Type B pancreatic cell (in vitro differentiated cells): ENCODE data around the gene KLHL26. TPM values are rescaled to one million over a fixed set of nuclear protein-coding genes. Genes with fewer than 3 reads are reported as not detected.

Source experiments
- DNase-seq: peaks from one replicate; pipeline ENCODE4 v3.0.0; 2021; ENCODE audit warnings: mixed read lengths; ENCODE audit not compliant: unreplicated experiment; ENCODE audit errors: extremely low spot score
- H3K27ac Mint-ChIP-seq: 2 replicates; pipeline ENCODE4 v1.8.0; 2021; ENCODE audit warnings: mild to moderate bottlenecking, mixed read lengths
- H3K27me3 Mint-ChIP-seq: 2 replicates; pipeline ENCODE4 v1.8.0; 2021; ENCODE audit warnings: mixed read lengths
- H3K36me3 Mint-ChIP-seq: 2 replicates; pipeline ENCODE4 v1.8.0; 2021; ENCODE audit warnings: mixed read lengths
- H3K4me1 Mint-ChIP-seq: one replicate; pipeline ENCODE4 v1.8.0; 2021; ENCODE audit warnings: mixed read lengths; ENCODE audit not compliant: unreplicated experiment
- H3K4me3 Mint-ChIP-seq: 2 replicates; pipeline ENCODE4 v1.8.0; 2021; ENCODE audit warnings: mild to moderate bottlenecking, mixed read lengths
- H3K9me3 Mint-ChIP-seq: 2 replicates; pipeline ENCODE4 v1.8.0; 2021; ENCODE audit warnings: mixed read lengths
- total RNA-seq: library from RNA; stranded (reverse); gene quantifications from 2 replicates; pipeline ENCODE4 v1.2.1, GENCODE V29; 2021; ENCODE audit warnings: low replicate concordance
- TF ChIP-seq, protein P1 (sequence below): fragments of 200-600 bp; sonication (generic); conservative IDR thresholded peaks from 2 replicates; pipeline ENCODE4 v1.5.0; 2021; ENCODE audit warnings: antibody characterized with exemption, mild to moderate bottlenecking

Gene KLHL26
- total RNA-seq, 1 donor from 2014 or later = 11.1 TPM

DNA sequence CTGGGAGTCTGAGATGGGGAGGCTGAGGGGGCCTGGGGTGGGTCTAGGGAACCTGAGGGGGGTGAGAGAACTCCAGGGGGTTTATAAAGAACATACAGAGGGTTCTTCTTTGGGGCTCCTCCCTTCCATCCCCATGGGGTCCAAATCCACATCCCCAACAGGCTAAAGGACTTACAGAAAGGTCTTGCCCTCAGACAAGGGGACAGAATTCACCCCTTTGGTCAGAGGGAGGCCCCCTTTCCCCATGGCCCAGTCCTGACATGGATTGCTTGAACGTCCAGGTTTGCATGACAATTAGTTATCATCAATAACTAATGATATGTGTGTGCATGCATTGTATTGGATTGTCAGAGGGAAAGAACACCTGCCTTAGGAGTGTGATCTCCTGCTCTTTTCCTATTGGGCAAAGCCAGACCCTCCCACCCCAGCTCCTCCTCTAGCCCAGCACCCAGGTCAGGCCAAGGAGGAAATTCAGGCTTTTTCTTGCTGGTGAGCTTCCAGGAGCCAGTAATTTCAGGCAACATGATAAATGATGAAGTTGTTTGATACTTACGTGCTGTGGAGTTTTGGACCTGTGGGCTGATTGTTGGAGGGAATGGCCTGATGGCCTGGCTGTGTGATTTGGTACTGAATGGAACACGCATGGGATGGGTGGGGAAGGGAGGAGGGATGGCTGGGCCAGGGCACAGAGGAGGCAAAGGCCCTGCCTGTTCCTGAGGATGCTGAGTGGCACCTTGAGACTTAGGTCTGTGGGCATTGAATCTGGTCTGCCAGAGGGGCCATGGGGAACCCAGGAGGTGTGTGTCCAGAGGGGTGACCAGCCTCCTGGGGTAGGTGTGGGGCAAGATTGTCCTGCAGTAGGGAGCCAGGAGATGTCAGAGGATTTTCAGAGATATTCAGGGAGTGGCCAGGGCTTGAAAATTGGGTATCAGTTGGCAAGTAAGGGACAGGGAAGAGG, 1.1 kb downstream of the KLHL26 start:
- Mint-ChIP-seq H3K27me3 (no peaks in the 10 kb centered on the region), H3K27ac (peak overlapping the region; percentile 89), H3K4me3 (peak overlapping the region; percentile 89), H3K9me3 (no peaks in the 10 kb centered on the region), H3K4me1 (peaks cover 22% of the 10 kb centered on the region), H3K36me3 (peaks cover 4% of the 10 kb centered on the region)
- no peak for DNase-seq
- TF ChIP-seq, protein P1, sequence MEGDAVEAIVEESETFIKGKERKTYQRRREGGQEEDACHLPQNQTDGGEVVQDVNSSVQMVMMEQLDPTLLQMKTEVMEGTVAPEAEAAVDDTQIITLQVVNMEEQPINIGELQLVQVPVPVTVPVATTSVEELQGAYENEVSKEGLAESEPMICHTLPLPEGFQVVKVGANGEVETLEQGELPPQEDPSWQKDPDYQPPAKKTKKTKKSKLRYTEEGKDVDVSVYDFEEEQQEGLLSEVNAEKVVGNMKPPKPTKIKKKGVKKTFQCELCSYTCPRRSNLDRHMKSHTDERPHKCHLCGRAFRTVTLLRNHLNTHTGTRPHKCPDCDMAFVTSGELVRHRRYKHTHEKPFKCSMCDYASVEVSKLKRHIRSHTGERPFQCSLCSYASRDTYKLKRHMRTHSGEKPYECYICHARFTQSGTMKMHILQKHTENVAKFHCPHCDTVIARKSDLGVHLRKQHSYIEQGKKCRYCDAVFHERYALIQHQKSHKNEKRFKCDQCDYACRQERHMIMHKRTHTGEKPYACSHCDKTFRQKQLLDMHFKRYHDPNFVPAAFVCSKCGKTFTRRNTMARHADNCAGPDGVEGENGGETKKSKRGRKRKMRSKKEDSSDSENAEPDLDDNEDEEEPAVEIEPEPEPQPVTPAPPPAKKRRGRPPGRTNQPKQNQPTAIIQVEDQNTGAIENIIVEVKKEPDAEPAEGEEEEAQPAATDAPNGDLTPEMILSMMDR = no peak

DNA sequence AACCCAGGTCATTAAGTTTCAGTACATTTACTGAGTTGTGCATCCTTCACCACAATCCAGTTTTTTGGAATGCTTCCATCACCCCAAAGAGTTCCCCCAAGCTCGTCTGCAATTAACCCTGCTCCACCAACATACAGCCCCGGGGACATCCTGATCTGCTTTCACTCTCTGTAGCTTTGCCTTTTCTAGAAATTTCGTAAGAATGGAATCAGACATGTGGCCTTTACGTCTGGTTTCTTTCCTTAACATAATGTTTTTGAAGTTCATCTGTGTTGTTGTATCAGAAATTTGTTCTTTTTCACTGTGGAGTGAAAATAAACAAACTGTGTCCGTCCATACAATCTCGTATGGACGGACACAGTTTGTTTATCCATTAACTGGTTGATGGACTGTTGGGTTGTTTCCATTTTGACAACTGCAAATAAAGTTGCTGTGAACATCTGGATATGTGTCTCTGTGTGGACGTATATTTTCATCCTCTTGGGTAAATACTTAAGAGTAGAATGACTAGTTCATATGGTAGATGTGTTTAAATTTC, 2.9 kb downstream of the KLHL26 start:
- peaks cover 20% of the 10 kb centered on the region for H3K4me1 Mint-ChIP-seq
- TF ChIP-seq, protein P1 = no peak
- no peaks in the 10 kb centered on the region for H3K27me3 Mint-ChIP-seq
- peak overlapping the region; percentile 46 for H3K4me3 Mint-ChIP-seq
- H3K36me3 Mint-ChIP-seq = peaks cover 12% of the 10 kb centered on the region
- no peak for DNase-seq
- no peaks in the 10 kb centered on the region for H3K9me3 Mint-ChIP-seq
- H3K27ac Mint-ChIP-seq = peak overlapping the region; percentile 21

DNA sequence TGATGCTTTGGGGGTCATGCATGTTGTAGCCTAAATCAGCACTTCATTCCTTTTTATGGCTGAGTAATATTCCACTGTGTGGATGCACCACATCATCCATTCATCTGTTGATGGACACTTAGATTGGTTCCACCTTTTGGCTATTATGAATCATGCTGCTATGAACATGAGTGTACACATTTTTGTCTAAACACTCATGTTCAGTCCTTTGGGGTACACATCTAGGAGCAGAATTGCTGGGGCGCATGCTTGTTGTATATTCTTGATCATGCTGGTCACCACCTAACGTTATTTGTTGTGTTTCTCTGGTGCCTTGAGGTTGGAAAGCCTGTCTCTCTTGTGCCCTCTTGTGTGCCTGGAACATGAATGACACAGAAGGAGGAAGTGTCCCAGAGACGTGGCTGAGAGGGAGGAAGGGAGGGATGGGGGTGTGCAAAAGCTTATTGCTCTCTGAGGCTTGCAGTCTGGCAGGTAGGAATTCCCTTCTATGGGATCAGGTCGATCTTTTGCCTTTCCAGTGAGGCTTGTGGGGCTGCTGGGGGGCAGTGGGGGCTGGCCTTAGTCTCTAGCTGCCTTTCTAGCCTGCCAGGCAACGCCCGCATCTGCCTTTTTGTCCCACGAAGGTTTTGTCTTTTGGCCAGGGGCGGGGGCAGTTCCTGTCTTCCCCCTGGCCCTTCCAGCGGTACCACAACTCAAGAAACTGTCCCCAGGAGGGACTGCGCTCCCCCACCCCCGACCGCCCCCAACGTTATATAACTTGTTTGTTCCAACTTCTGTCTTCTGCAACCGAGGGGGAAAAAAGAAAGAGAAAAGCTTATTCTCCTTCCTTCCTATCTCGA, 7.6 kb downstream of the KLHL26 start:
- H3K4me3 Mint-ChIP-seq = no peak overlapping the region

DNA sequence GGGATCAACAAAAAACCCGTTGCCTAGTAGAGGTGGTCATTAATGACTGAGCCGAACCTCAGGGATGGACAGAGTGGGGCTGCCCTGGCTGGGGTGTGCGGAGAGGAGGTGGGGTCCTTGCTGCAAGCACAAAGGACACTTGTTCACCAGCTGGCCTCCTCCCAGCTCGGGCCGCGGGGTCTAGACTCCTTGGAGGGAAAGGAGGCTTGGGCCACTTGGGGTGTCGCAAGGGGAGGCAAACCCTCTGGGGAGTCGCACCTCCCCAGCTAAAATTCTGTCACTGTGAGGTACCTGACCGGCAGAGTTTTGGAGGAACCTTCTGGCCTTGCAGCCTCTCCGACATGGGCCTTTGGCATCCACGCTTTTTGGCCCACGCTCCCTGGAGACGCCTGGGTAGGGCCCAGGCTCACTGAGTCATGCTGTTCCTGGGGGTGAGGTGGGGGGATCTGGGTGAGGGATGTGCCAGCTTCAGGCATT, 8.2 kb downstream of the KLHL26 start:
- H3K36me3 Mint-ChIP-seq = peaks cover 8% of the 10 kb centered on the region
- no peaks in the 10 kb centered on the region for H3K27me3 Mint-ChIP-seq
- no peak for DNase-seq
- no peaks in the 10 kb centered on the region for H3K9me3 Mint-ChIP-seq
- H3K4me1 Mint-ChIP-seq = peaks cover 28% of the 10 kb centered on the region
- TF ChIP-seq, protein P1 = no peak
- no peak overlapping the region for H3K4me3 Mint-ChIP-seq
- no peak overlapping the region for H3K27ac Mint-ChIP-seq

More for the DNA sequence above, 7.6 kb downstream of the KLHL26 start:
- TF ChIP-seq, protein P1 = no peak
- Mint-ChIP-seq H3K27ac (no peak overlapping the region), H3K4me1 (peaks cover 26% of the 10 kb centered on the region), H3K27me3 (no peaks in the 10 kb centered on the region), H3K9me3 (no peaks in the 10 kb centered on the region), H3K36me3 (peaks cover 8% of the 10 kb centered on the region)
- no peak for DNase-seq

DNA sequence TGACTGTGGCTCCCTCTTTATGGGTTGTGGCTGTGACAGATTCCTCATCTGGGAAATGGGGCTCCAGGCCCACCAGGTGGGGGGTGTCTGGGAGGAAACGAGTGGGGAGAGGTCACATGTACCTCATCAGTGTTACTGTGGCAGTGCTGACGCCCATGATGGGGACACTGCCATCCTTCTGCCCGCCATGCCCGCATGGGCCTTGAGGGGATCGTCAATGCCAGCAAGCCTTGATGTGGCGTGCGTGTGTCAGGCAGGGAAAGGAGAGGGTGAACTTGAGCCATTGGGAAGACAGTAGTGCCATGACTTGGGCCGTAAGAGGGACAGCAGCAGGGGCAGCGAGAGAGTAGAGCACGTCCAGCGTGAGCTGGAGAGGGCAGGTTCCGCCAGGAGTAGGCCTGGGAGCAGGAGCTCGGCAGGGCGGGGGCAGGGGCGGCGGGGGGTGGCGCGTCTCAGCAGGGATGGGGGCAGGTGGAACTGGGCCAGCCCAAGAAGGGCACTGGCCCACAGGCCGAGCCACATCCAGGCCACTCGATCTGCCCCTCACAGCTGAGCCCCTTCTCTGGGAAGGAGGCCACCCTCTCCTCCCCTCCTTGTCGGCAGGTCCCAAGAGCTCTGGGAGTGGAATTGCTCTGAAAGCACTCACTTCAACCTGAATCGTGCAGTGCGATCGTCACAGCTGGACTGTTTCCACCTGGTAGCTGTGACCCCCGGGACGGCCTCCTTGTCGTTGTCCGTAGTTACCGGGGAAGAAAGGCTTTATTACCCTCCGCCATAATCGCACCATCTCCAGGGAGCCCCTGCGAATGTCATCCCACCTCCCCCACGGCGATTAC, 9.9 kb downstream of the KLHL26 start:
- Mint-ChIP-seq H3K36me3 (peaks cover 8% of the 10 kb centered on the region), H3K9me3 (no peaks in the 10 kb centered on the region), H3K4me1 (peaks cover 37% of the 10 kb centered on the region), H3K4me3 (no peak overlapping the region), H3K27ac (no peak overlapping the region), H3K27me3 (no peaks in the 10 kb centered on the region)
- TF ChIP-seq, protein P1 = no peak
- DNase-seq = no peak
